Measurements from ENCODE around the gene TMEM175.

DNA sequence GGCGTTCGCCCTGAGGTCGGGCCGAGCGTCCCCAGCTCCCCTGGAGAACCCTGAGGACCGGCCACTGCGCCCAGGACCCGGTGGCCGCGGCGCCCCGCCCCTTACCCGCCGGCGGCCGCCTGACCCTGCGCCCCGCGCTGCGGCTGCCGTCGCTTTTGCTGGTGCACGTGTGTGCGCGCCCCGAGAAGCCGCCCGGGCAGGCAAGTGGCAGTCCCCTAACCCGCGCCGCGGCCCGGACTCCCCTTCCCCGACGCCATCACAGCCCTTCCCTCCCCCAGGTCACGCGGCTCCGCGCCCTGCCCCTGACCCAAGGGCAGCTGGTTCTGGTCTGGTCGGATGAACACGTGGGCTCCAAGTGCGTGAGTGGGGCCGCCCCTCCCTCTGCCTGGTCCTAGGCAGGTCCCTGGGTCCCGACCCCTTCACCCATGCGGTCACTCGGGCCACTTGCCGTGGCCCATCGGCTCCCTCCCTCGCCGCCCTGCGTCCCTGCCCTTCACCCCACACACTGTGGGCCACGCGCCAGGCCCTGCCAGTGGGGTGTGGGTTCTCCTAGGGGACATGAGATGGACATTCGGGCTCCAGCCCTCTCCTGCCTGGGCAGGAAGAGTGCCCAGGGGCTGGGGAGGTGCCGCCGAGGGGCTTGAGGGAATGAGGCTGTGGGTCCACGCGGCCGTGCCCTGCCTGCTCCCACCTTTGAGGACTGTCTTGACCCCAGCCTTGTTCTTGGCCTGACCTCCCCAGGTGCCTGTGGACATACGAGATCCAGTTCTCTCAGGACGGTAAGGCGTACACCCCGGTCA is 71.2 kb downstream of the TMEM175 start:
- TF ChIP-seq, protein P1, sequence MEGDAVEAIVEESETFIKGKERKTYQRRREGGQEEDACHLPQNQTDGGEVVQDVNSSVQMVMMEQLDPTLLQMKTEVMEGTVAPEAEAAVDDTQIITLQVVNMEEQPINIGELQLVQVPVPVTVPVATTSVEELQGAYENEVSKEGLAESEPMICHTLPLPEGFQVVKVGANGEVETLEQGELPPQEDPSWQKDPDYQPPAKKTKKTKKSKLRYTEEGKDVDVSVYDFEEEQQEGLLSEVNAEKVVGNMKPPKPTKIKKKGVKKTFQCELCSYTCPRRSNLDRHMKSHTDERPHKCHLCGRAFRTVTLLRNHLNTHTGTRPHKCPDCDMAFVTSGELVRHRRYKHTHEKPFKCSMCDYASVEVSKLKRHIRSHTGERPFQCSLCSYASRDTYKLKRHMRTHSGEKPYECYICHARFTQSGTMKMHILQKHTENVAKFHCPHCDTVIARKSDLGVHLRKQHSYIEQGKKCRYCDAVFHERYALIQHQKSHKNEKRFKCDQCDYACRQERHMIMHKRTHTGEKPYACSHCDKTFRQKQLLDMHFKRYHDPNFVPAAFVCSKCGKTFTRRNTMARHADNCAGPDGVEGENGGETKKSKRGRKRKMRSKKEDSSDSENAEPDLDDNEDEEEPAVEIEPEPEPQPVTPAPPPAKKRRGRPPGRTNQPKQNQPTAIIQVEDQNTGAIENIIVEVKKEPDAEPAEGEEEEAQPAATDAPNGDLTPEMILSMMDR (IDR thresholded peaks at IDR 0.05): no peak
- TF ChIP-seq POLR2AphosphoS5 (IDR thresholded peaks at IDR 0.05; ENCODE audit: insufficient read depth in 1 of 2, low read depth in 1 of 2) (no peak), POLR2A (IDR thresholded peaks at IDR 0.05) (no peak)

All from vagina (tissue), 2 donors.